Left ventricle myocardium inferior (tissue), 1 donor: ENCODE data around the gene MINK1. TPM values are rescaled to one million over a fixed set of nuclear protein-coding genes. Genes with fewer than 3 reads are reported as not detected.

ENCODE experiments used
- DNase-seq: peaks from one replicate; pipeline ENCODE4 v3.0.0-alpha.2; 2020
- H3K27ac ChIP-seq: fragments of 200-600 bp; replicated peaks from 2 replicates; pipeline ENCODE4 v1.8.0; 2021
- H3K27me3 ChIP-seq: fragments of 200-600 bp; 2 replicates; pipeline ENCODE4 v1.8.0; 2021; ENCODE audit warnings: low read depth
- H3K36me3 ChIP-seq: fragments of 200-600 bp; 2 replicates; pipeline ENCODE4 v1.8.0; 2021
- H3K4me1 ChIP-seq: fragments of 200-600 bp; 2 replicates; pipeline ENCODE4 v1.8.0; 2021
- H3K4me3 ChIP-seq: fragments of 200-600 bp; 2 replicates; pipeline ENCODE4 v1.8.0; 2021; ENCODE audit warnings: mild to moderate bottlenecking, moderate library complexity
- H3K9me3 ChIP-seq: fragments of 200-600 bp; replicated peaks from 2 replicates; pipeline ENCODE4 v1.8.0; 2021
- CTCF ChIP-seq: fragments of 200-600 bp; IDR thresholded peaks from 2 replicates; pipeline ENCODE4 v1.8.0; 2021; ENCODE audit warnings: antibody characterized with exemption, mild to moderate bottlenecking, borderline replicate concordance
- intact Hi-C: fragments of 100-400 bp; cut with micrococcal nuclease; formaldehyde crosslinking; loops from one replicate; pipeline ENCODE4 v1.11.0; 2022
- total RNA-seq: library from RNA; stranded (reverse); fragmentation: NEBNext Ultra II Directional; extraction: Animal tissue kit (Norgen Biotek cat#: 25700); gene quantifications from one replicate; pipeline ENCODE4 v1.2.1, GENCODE V29; 2021
- donor health status: DM: no; HTN: yes; CAD: no; lungs with severe emphysema.

Gene MINK1
- total RNA-seq, 1 donor from 2014 or later, result 50.9 TPM

GRCh38 chr17:4806777-4807604 is 26.1 kb upstream of the MINK1 start, which contains the start of gene PLD2:
Gene PLD2, plus strand, starts transcription at chr17:4807152. Its CDS starts 621 bp downstream, at chr17:4807773.
- no peaks in the 10 kb centered on the region for H3K9me3 ChIP-seq
- intact Hi-C loops, result no loop called here
- peak within 1 kb of the TSS; percentile 88 for H3K4me3 ChIP-seq
- no peaks in the 10 kb centered on the region for H3K27me3 ChIP-seq
- no peak for TF ChIP-seq CTCF
- H3K27ac ChIP-seq, result peak within 1 kb of the TSS; percentile 88
- peaks cover 14% of the 10 kb centered on the region for H3K36me3 ChIP-seq
- H3K4me1 ChIP-seq, result peaks cover 46% of the 10 kb centered on the region
- peak; percentile 90 for DNase-seq

- peaks cover 14% of the 10 kb centered on the region for H3K36me3 ChIP-seq
- intact Hi-C loops, result no loop called here
- no peak for DNase-seq
- H3K4me1 ChIP-seq, result peaks cover 53% of the 10 kb centered on the region
- TF ChIP-seq CTCF, result no peak
- H3K9me3 ChIP-seq, result no peaks in the 10 kb centered on the region
- H3K27me3 ChIP-seq, result no peaks in the 10 kb centered on the region
- H3K4me3 ChIP-seq, result peak overlapping the region; percentile 88
- peak overlapping the region; percentile 88 for H3K27ac ChIP-seq
Measured at GRCh38 chr17:4807605-4808377, 25.3 kb upstream of the MINK1 start.

- no peaks in the 10 kb centered on the region for H3K27me3 ChIP-seq
- no peaks in the 10 kb centered on the region for H3K9me3 ChIP-seq
- DNase-seq, result peak; percentile 70
- intact Hi-C loops, result no loop called here
- H3K36me3 ChIP-seq, result peaks cover 14% of the 10 kb centered on the region
- peak overlapping the region; percentile 88 for H3K27ac ChIP-seq
- TF ChIP-seq CTCF, result no peak
- peaks cover 56% of the 10 kb centered on the region for H3K4me1 ChIP-seq
- H3K4me3 ChIP-seq, result peak overlapping the region; percentile 88
Measured at GRCh38 chr17:4808378-4808767, 24.8 kb upstream of the MINK1 start.

GRCh38 chr17:4810696-4811290 is 22.3 kb upstream of the MINK1 start:
- TF ChIP-seq CTCF, result no peak
- Histone ChIP-seq H3K36me3 (peaks cover 28% of the 10 kb centered on the region), H3K9me3 (no peaks in the 10 kb centered on the region), H3K27ac (peak overlapping the region; percentile 76), H3K27me3 (no peaks in the 10 kb centered on the region), H3K4me3 (no peak overlapping the region), H3K4me1 (peaks cover 56% of the 10 kb centered on the region)
- peak; percentile 44 for DNase-seq
- intact Hi-C loops, result no loop called here

- intact Hi-C loops, result no loop called here
- TF ChIP-seq CTCF, result no peak
- DNase-seq, result no peak
- Histone ChIP-seq H3K4me1 (peaks cover 49% of the 10 kb centered on the region), H3K27me3 (no peaks in the 10 kb centered on the region), H3K27ac (peak overlapping the region; percentile 76), H3K9me3 (no peaks in the 10 kb centered on the region), H3K36me3 (peaks cover 35% of the 10 kb centered on the region), H3K4me3 (no peak overlapping the region)
Measured at GRCh38 chr17:4811471-4811870, 21.7 kb upstream of the MINK1 start.
